Measurements from ENCODE around the gene PPARG.

DNA sequence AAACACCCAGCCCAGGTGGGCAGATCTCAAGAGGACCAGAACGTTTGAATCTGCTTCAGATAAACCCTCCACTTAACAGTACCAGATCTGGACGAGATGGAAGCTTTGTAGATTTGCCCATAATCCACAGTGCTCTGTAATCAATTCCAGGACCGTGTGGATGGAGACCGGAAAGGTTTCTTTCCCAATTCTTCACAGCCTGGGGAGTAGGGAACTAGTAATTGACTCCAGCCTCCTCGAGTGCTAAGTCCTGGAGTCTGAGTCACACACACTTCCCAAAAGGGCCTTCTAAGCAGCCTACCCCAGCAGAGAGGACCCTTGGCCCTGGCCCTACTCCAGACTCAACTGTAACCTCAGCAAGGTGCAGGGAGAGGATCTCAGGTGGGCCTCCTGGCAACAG is 139.3 kb downstream of the PPARG start:
- TF ChIP-seq, protein P1, sequence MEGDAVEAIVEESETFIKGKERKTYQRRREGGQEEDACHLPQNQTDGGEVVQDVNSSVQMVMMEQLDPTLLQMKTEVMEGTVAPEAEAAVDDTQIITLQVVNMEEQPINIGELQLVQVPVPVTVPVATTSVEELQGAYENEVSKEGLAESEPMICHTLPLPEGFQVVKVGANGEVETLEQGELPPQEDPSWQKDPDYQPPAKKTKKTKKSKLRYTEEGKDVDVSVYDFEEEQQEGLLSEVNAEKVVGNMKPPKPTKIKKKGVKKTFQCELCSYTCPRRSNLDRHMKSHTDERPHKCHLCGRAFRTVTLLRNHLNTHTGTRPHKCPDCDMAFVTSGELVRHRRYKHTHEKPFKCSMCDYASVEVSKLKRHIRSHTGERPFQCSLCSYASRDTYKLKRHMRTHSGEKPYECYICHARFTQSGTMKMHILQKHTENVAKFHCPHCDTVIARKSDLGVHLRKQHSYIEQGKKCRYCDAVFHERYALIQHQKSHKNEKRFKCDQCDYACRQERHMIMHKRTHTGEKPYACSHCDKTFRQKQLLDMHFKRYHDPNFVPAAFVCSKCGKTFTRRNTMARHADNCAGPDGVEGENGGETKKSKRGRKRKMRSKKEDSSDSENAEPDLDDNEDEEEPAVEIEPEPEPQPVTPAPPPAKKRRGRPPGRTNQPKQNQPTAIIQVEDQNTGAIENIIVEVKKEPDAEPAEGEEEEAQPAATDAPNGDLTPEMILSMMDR (IDR thresholded peaks at IDR 0.05; ENCODE audit: low read length), result no peak
- TF ChIP-seq EZH2 (IDR thresholded peaks at IDR 0.05; ENCODE audit: borderline replicate concordance, low read length), result no peak
